ENCODE measurements around the gene DLG5. TPM values are rescaled to one million over a fixed set of nuclear protein-coding genes. Genes with fewer than 3 reads are reported as not detected.

The DLG5 gene
- total and polyA plus RNA-seq, 7 donors = 6.0 to 78.1 (median 41.0) TPM

- DNase-seq = peak; percentile 51
- Histone ChIP-seq H3K27ac (no peak overlapping the region), H3K9me3 (no peaks in the 10 kb centered on the region), H3K4me3 (no peak overlapping the region), H3K36me3 (peaks cover 48 to 96% (median 59%) of the 10 kb centered on the region in 4 donors), H3K4me1 (no peaks in the 10 kb centered on the region), H3K27me3 (no peaks in the 10 kb centered on the region)
- TF ChIP-seq EP300 (IDR thresholded peaks at IDR 0.05) (no peak), POLR2A (IDR thresholded peaks at IDR 0.05) (no peak), POLR2AphosphoS5 (IDR thresholded peaks at IDR 0.05) (no peak), CTCF (IDR thresholded peaks at IDR 0.05) (no peak)
- WGBS, 2 donors = 93% methylated on average over 12 of the region's 12 CpGs
- intact Hi-C loops (cut with DNase I) = no loop called here
Observed at GRCh38 chr10:77792155-77792554, 134.4 kb downstream of the DLG5 start.

GRCh38 chr10:77791506-77791905 is 135.0 kb downstream of the DLG5 start:
- H3K36me3 ChIP-seq = peaks cover 42 to 90% (median 54%) of the 10 kb centered on the region in 4 donors
- DNase-seq = peak; percentile 32
- WGBS, 2 donors = 82 to 85% methylated on average over 7 of the region's 7 CpGs

GRCh38 chr10:77789861-77790260 is 136.7 kb downstream of the DLG5 start:
- DNase-seq = peak; percentile 56
- Histone ChIP-seq H3K36me3 (peaks cover 26 to 74% (median 38%) of the 10 kb centered on the region in 4 donors), H3K27ac (no peak overlapping the region), H3K27me3 (no peaks in the 10 kb centered on the region), H3K4me1 (no peaks in the 10 kb centered on the region), H3K4me3 (no peak overlapping the region), H3K9me3 (no peaks in the 10 kb centered on the region)
- intact Hi-C loops (cut with DNase I) = no loop called here
- TF ChIP-seq POLR2AphosphoS5 (IDR thresholded peaks at IDR 0.05) = no peak
- TF ChIP-seq EP300 (IDR thresholded peaks at IDR 0.05) = no peak
- no peak for TF ChIP-seq CTCF (IDR thresholded peaks at IDR 0.05)
- no peak for TF ChIP-seq POLR2A (IDR thresholded peaks at IDR 0.05)
- 97% methylated on average over 7 of the region's 7 CpGs for WGBS, 2 donors

More at GRCh38 chr10:77791506-77791905, 135.0 kb downstream of the DLG5 start:
- Histone ChIP-seq H3K4me1 (no peaks in the 10 kb centered on the region), H3K27me3 (no peaks in the 10 kb centered on the region), H3K4me3 (no peak overlapping the region), H3K9me3 (no peaks in the 10 kb centered on the region), H3K27ac (no peak overlapping the region)
- intact Hi-C loops (cut with DNase I) = no loop called here
- TF ChIP-seq EP300 (IDR thresholded peaks at IDR 0.05) = no peak
- TF ChIP-seq CTCF (IDR thresholded peaks at IDR 0.05) = no peak
- TF ChIP-seq POLR2A (IDR thresholded peaks at IDR 0.05) = no peak
- no peak for TF ChIP-seq POLR2AphosphoS5 (IDR thresholded peaks at IDR 0.05)

- intact Hi-C loops (cut with DNase I) = no loop called here
- no peaks in the 10 kb centered on the region for H3K9me3 ChIP-seq
- 95 to 98% methylated on average over 5 of the region's 5 CpGs for WGBS, 2 donors
- no peak for TF ChIP-seq CTCF (IDR thresholded peaks at IDR 0.05)
- no peak for TF ChIP-seq POLR2AphosphoS5 (IDR thresholded peaks at IDR 0.05)
- TF ChIP-seq EP300 (IDR thresholded peaks at IDR 0.05) = no peak
- TF ChIP-seq POLR2A (IDR thresholded peaks at IDR 0.05) = no peak
- no peaks in the 10 kb centered on the region for H3K27me3 ChIP-seq
- H3K27ac ChIP-seq = no peak overlapping the region
- H3K4me1 ChIP-seq = no peaks in the 10 kb centered on the region
- DNase-seq = peak; percentile 17
- H3K36me3 ChIP-seq = peaks cover 18 to 71% (median 30%) of the 10 kb centered on the region in 4 donors
- H3K4me3 ChIP-seq = no peak overlapping the region
Observed at GRCh38 chr10:77789016-77789415, 137.5 kb downstream of the DLG5 start.

- no peaks in the 10 kb centered on the region for H3K27me3 ChIP-seq
- intact Hi-C loops (cut with DNase I) = no loop called here
- H3K36me3 ChIP-seq = peaks cover 13 to 68% (median 26%) of the 10 kb centered on the region in 4 donors
- peak; percentile 52 for DNase-seq
- H3K9me3 ChIP-seq = no peaks in the 10 kb centered on the region
- TF ChIP-seq POLR2AphosphoS5 (IDR thresholded peaks at IDR 0.05) (no peak), CTCF (IDR thresholded peaks at IDR 0.05) (no peak), EP300 (IDR thresholded peaks at IDR 0.05) (no peak), POLR2A (IDR thresholded peaks at IDR 0.05) (no peak)
- no peak overlapping the region for H3K4me3 ChIP-seq
- WGBS, 2 donors = 92 to 96% methylated on average over 11 of the region's 11 CpGs
- no peaks in the 10 kb centered on the region for H3K4me1 ChIP-seq
- no peak overlapping the region for H3K27ac ChIP-seq
Observed at GRCh38 chr10:77788496-77789010, 138.0 kb downstream of the DLG5 start.
